MM.1S (cell line): ENCODE data around the gene ADNP2.

ENCODE experiments used
- DNase-seq: peaks from one replicate; pipeline ENCODE4 v3.0.0-alpha.2; 2015
- H2AFZ ChIP-seq: fragments of 300-600 bp; sonication (generic); 2 replicates; pipeline ENCODE4 v1.6.0; 2016; ENCODE audit warnings: antibody characterized with exemption, low read length
- H3F3A ChIP-seq: fragments of 300-600 bp; sonication (generic); 2 replicates; pipeline ENCODE4 v1.6.1; 2016; ENCODE audit warnings: mild to moderate bottlenecking, antibody characterized with exemption, low read length, moderate library complexity, mixed read lengths; ENCODE audit not compliant: insufficient read depth
- H3K27ac ChIP-seq: fragments of 300-600 bp; sonication (generic); 2 replicates; pipeline ENCODE4 v1.5.1; 2016; ENCODE audit warnings: mild to moderate bottlenecking, low read length
- H3K27me3 ChIP-seq: fragments of 300-600 bp; sonication (generic); replicated peaks from 2 replicates; pipeline ENCODE4 v1.6.0; 2016; ENCODE audit warnings: low read length; ENCODE audit not compliant: insufficient read depth
- H3K36me3 ChIP-seq: fragments of 300-600 bp; sonication (generic); replicated peaks from 2 replicates; pipeline ENCODE4 v1.6.1; 2016; ENCODE audit warnings: mild to moderate bottlenecking, low read length, mixed read lengths; ENCODE audit not compliant: insufficient read depth
- H3K4me1 ChIP-seq: fragments of 300-600 bp; sonication (generic); 2 replicates; pipeline ENCODE4 v1.6.1; 2016; ENCODE audit warnings: low read length, mixed read lengths
- H3K4me2 ChIP-seq: fragments of 300-600 bp; sonication (generic); 2 replicates; pipeline ENCODE4 v1.6.0; 2016; ENCODE audit warnings: low read depth, low read length
- H3K4me3 ChIP-seq: fragments of 300-600 bp; sonication (generic); 2 replicates; pipeline ENCODE4 v1.5.1; 2016; ENCODE audit warnings: low read length, mixed read lengths
- H3K79me2 ChIP-seq: fragments of 300-600 bp; sonication (generic); 2 replicates; pipeline ENCODE4 v1.6.1; 2016; ENCODE audit warnings: mixed run types, low read length, mixed read lengths
- H3K9ac ChIP-seq: fragments of 300-600 bp; sonication (generic); 2 replicates; pipeline ENCODE4 v1.6.1; 2016; ENCODE audit warnings: low read length, mixed read lengths
- H3K9me2 ChIP-seq: fragments of 300-600 bp; sonication (generic); replicated peaks from 2 replicates; pipeline ENCODE4 v1.6.1; 2016; ENCODE audit warnings: mild to moderate bottlenecking, low read length, mixed read lengths; ENCODE audit not compliant: insufficient read depth
- H3K9me3 ChIP-seq: fragments of 300-600 bp; sonication (generic); replicated peaks from 2 replicates; pipeline ENCODE4 v1.6.1; 2016; ENCODE audit warnings: mild to moderate bottlenecking, low read length, mixed read lengths; ENCODE audit not compliant: insufficient read depth
- H4K20me1 ChIP-seq: fragments of 300-600 bp; sonication (generic); 2 replicates; pipeline ENCODE4 v1.6.1; 2016; ENCODE audit warnings: mild to moderate bottlenecking, low read length, moderate library complexity, mixed read lengths; ENCODE audit not compliant: insufficient read depth
- CTCF ChIP-seq: fragments of 300-600 bp; sonication (generic); IDR thresholded peaks from 2 replicates; pipeline ENCODE4 v1.5.1; 2016; ENCODE audit warnings: antibody characterized with exemption, low read length, mixed read lengths
- EZH2 ChIP-seq: fragments of 300-600 bp; sonication (generic); optimal IDR thresholded peaks from 2 replicates; pipeline ENCODE3; 2017; ENCODE audit warnings: low read depth, mild to moderate bottlenecking, antibody characterized with exemption, low read length, mixed read lengths
- EZH2phosphoT487 ChIP-seq: fragments of 300-600 bp; sonication (generic); IDR thresholded peaks from 2 replicates; pipeline ENCODE4 v1.6.1; 2018; ENCODE audit warnings: antibody characterized with exemption, low read length

The ADNP2 gene

DNA sequence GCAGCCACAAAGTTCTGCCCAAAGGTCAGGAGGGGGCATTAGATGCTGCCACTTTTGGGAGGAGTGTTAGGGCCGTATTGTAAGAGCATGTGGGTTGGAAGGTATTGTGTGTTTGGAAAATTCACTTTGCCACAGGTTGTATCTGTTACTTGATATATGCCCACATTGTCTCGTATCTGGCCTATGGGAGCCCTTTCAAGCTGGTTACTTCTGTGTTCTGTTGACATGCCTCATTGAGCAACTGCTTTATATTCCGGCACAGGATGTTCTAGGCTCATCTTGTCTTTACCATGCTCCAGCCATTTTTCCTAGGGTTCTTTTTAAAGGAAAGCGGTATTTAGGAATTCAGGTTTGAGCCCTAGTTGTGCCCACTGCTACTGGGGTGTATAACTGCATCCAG, 6.0 kb downstream of the ADNP2 start:
- no peaks in the 10 kb centered on the region for H3K27me3 ChIP-seq
- no peaks in the 10 kb centered on the region; the same call in 1 of the 2 replicates for H3K36me3 ChIP-seq
- no peak overlapping the region for H3K9ac ChIP-seq
- no peak overlapping the region for H3K4me2 ChIP-seq
- H3K4me1 ChIP-seq, result no peaks in the 10 kb centered on the region
- H2AFZ ChIP-seq, result no peak overlapping the region
- H3K27ac ChIP-seq, result no peak overlapping the region
- DNase-seq, result no peak
- no peak for TF ChIP-seq EZH2
- H4K20me1 ChIP-seq, result no peaks in the 10 kb centered on the region
- H3K9me2 ChIP-seq, result no peaks in the 10 kb centered on the region
- peaks cover 61% of the 10 kb centered on the region for H3K79me2 ChIP-seq
- H3K4me3 ChIP-seq, result no peak overlapping the region
- no peaks in the 10 kb centered on the region for H3F3A ChIP-seq
- H3K9me3 ChIP-seq, result no peaks in the 10 kb centered on the region

- H3K4me3 ChIP-seq, result no peak overlapping the region
- H4K20me1 ChIP-seq, result no peaks in the 10 kb centered on the region
- H3K4me2 ChIP-seq, result no peak overlapping the region
Observed at GRCh38 chr18:80119111-80119510, 10.0 kb downstream of the ADNP2 start.

DNA sequence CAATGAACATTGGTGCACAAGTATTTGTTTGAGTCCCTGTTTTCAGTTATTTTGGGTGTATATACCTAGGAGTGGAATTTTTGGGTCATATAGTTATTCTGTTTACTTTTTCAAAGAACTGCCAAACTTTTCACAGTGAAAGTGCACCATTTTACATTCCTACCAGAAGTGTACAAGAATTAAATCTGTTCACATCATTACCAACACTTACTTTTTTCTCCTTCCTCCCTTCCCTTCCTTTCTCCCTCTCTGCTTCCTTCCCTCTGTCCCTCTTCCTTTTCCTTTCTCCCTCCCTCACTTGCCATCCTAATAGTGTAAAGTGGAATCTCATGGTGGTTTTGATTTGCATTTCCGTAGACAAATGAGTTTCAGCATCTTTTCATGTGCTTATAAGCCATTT, 11.9 kb downstream of the ADNP2 start:
- no peak for DNase-seq
- Histone ChIP-seq H3K27me3 (no peaks in the 10 kb centered on the region), H3K9me2 (no peaks in the 10 kb centered on the region), H3K9ac (no peak overlapping the region), H3K4me2 (no peak overlapping the region), H2AFZ (no peak overlapping the region), H3K27ac (no peak overlapping the region), H3F3A (no peaks in the 10 kb centered on the region), H4K20me1 (no peaks in the 10 kb centered on the region), H3K36me3 (no peaks in the 10 kb centered on the region; the same call in 1 of the 2 replicates), H3K4me3 (no peak overlapping the region), H3K79me2 (peaks cover 21% of the 10 kb centered on the region; the same call in 1 of the 2 replicates), H3K4me1 (no peaks in the 10 kb centered on the region), H3K9me3 (no peaks in the 10 kb centered on the region)
- TF ChIP-seq EZH2 (no peak), EZH2phosphoT487 (no peak), CTCF (no peak)

More at GRCh38 chr18:80119111-80119510, 10.0 kb downstream of the ADNP2 start:
- H3K27me3 ChIP-seq, result no peaks in the 10 kb centered on the region
- no peaks in the 10 kb centered on the region for H3K9me3 ChIP-seq
- no peaks in the 10 kb centered on the region for H3K4me1 ChIP-seq
- no peak overlapping the region for H2AFZ ChIP-seq
- TF ChIP-seq EZH2phosphoT487 (no peak), EZH2 (no peak), CTCF (no peak)
- no peaks in the 10 kb centered on the region for H3F3A ChIP-seq
- no peaks in the 10 kb centered on the region for H3K9me2 ChIP-seq
- no peak for DNase-seq
- H3K9ac ChIP-seq, result no peak overlapping the region
- H3K27ac ChIP-seq, result no peak overlapping the region
- H3K36me3 ChIP-seq, result no peaks in the 10 kb centered on the region; the same call in 1 of the 2 replicates
- H3K79me2 ChIP-seq, result peaks cover 32% of the 10 kb centered on the region

DNA sequence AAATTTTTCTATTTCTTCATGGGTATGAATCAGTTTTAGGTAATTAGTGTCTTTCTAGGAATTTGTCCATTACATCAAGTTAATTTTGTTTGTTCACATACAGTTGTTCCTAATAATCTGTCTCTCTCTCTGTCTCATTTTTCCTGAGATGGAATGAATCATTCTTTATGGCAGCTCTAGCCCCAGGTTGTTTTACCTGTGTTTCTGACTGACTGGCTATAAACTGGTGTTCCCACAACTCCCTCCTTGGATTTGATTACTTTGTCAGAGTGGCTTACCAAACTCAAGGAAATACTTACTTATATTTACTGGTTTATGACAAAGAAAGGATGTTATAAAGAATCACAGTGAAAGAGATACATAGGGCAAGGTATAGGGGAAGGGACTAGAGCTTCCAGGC, 15.1 kb downstream of the ADNP2 start:
- Histone ChIP-seq H3K4me2 (no peak overlapping the region), H4K20me1 (no peaks in the 10 kb centered on the region), H3F3A (no peaks in the 10 kb centered on the region), H3K9ac (no peak overlapping the region), H3K27me3 (no peaks in the 10 kb centered on the region), H2AFZ (no peak overlapping the region), H3K36me3 (no peaks in the 10 kb centered on the region), H3K9me2 (no peaks in the 10 kb centered on the region), H3K4me3 (no peak overlapping the region), H3K27ac (no peak overlapping the region), H3K9me3 (no peaks in the 10 kb centered on the region), H3K4me1 (no peaks in the 10 kb centered on the region), H3K79me2 (peaks cover 21% of the 10 kb centered on the region; the same call in 1 of the 2 replicates)
- no peak for TF ChIP-seq CTCF
- TF ChIP-seq EZH2, result no peak
- TF ChIP-seq EZH2phosphoT487, result no peak
- no peak for DNase-seq
